Mammary epithelial cell (primary cell): ENCODE data around the gene ZBTB33.

Experiments
- CTCF ChIP-seq, 2 donors: IDR thresholded peaks in 1 of 2; conservative IDR thresholded peaks in 1 of 2; 2 replicates each; pipeline ENCODE4 v1.5.1; 2011 to 2012; ENCODE audit warnings: inconsistent platforms in 2 of 2, low read length in 2 of 2, mild to moderate bottlenecking in 2 of 2, control low read depth in 1 of 2, low read depth in 1 of 2; ENCODE audit not compliant: insufficient read depth in 1 of 2; ENCODE audit errors: extremely low read depth in 1 of 2
- EZH2 ChIP-seq: IDR thresholded peaks from 2 replicates; pipeline ENCODE4 v1.6.1; 2012; ENCODE audit warnings: low read length, inconsistent platforms, borderline replicate concordance

GRCh38 chrX:120274145-120274544 lies 23.5 kb downstream of the ZBTB33 start:
- no peak for TF ChIP-seq CTCF (conservative IDR thresholded peaks at IDR 0.05 in 1 of 2, IDR thresholded peaks at IDR 0.05 in 1 of 2; ENCODE audit: extremely low read depth in 1 of 2, insufficient read depth in 1 of 2, low read depth in 1 of 2, low read length in 2 of 2)
- no peak for TF ChIP-seq EZH2
